Measurements from ENCODE around the gene SGK1.

- TF ChIP-seq CTCF (IDR thresholded peaks at IDR 0.05; ENCODE audit: low read depth, low read length, poor library complexity, severe bottlenecking) (no peak), EZH2phosphoT487 (IDR thresholded peaks at IDR 0.05; ENCODE audit: borderline replicate concordance, low read length) (no peak)
These were observed 151.2 kb downstream of the SGK1 start for GRCh38 chr6:134166511-134167261.

All from DOHH2 (cell line).